ENCODE data around the gene PADI4. TPM values are rescaled to one million over a fixed set of nuclear protein-coding genes. Genes with fewer than 3 reads are reported as not detected.

Gene PADI4
- total RNA-seq, 3 donors from 2014 or later (not counting 1 experiment from before 2014, with no cell fraction given): 1.4 to 11.6 (median 1.7) TPM

- Mint-ChIP-seq H3K4me1 (no peaks in the 10 kb centered on the region), H3K27ac (no peak overlapping the region), H3K36me3 (no peaks in the 10 kb centered on the region), H3K4me3 (no peak overlapping the region), H3K27me3 (ENCODE audit: low read depth in 2 of 2) (peaks cover 0 to 9% of the 10 kb centered on the region in 2 donors), H3K9me3 (no peaks in the 10 kb centered on the region)
- no peaks in the 10 kb centered on the region for H3K36me3 ChIP-seq (ENCODE audit: control insufficient read depth, insufficient read depth, low read length)
- no peak overlapping the region for H3K27ac ChIP-seq (ENCODE audit: low read length)
- intact Hi-C loops (cut with micrococcal nuclease): no loop called here
- WGBS (ENCODE audit: insufficient coverage): 92% methylated on average over 2 of the region's 2 CpGs
- no peak for DNase-seq
- no peaks in the 10 kb centered on the region for H3K4me1 ChIP-seq (ENCODE audit: control insufficient read depth, insufficient read depth, low read length)
- H3K9me3 ChIP-seq (ENCODE audit: control insufficient read depth, insufficient read depth, low read length): no peaks in the 10 kb centered on the region
- no peak overlapping the region for H3K4me3 ChIP-seq (ENCODE audit: low read length)
- H3K27me3 ChIP-seq (ENCODE audit: control insufficient read depth, insufficient read depth, low read length): no peaks in the 10 kb centered on the region
- ATAC-seq: no peak
- TF ChIP-seq CTCF (IDR thresholded peaks at IDR 0.05): no peak
These were observed 42.8 kb upstream of the PADI4 start for GRCh38 chr1:17265162-17265561.

DNA sequence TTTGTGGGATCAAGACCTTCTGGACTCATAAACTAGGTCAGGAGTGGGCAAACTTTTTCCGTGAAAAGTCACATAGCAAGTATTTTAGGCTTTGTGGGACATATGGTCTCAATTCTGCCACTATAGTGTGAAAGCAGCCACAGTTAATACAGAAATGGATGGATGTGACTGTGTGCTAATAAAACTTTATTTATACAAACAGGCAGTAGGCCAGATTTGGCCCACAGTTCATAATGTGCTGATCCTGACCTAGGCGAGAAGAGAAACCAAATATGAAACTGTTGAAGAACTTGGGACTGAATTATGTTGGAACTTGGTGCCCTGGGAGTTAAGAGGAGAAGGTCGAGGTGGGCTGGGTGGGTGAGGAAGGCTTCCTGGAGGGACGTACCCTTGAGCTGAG is 42.0 kb upstream of the PADI4 start:
- no peak overlapping the region for H3K4me3 ChIP-seq (ENCODE audit: low read length)
- H3K4me1 Mint-ChIP-seq: no peaks in the 10 kb centered on the region
- H3K9me3 Mint-ChIP-seq: no peaks in the 10 kb centered on the region
- H3K36me3 ChIP-seq (ENCODE audit: control insufficient read depth, insufficient read depth, low read length): no peaks in the 10 kb centered on the region
- no peak for TF ChIP-seq CTCF (IDR thresholded peaks at IDR 0.05)
- no peak overlapping the region for H3K27ac Mint-ChIP-seq
- WGBS (ENCODE audit: insufficient coverage): 89% methylated on average over 4 of the region's 4 CpGs
- no peaks in the 10 kb centered on the region for H3K27me3 ChIP-seq (ENCODE audit: control insufficient read depth, insufficient read depth, low read length)
- no peak for DNase-seq
- H3K4me3 Mint-ChIP-seq: no peak overlapping the region
- no peaks in the 10 kb centered on the region for H3K9me3 ChIP-seq (ENCODE audit: control insufficient read depth, insufficient read depth, low read length)
- H3K27me3 Mint-ChIP-seq (ENCODE audit: low read depth in 2 of 2): peaks cover 0 to 9% of the 10 kb centered on the region in 2 donors
- intact Hi-C loops (cut with micrococcal nuclease): no loop called here
- ATAC-seq: no peak
- H3K27ac ChIP-seq (ENCODE audit: low read length): no peak overlapping the region
- H3K36me3 Mint-ChIP-seq: no peaks in the 10 kb centered on the region
- H3K4me1 ChIP-seq (ENCODE audit: control insufficient read depth, insufficient read depth, low read length): no peaks in the 10 kb centered on the region

- DNase-seq (no peak), ATAC-seq (no peak)
- no peak for TF ChIP-seq CTCF (IDR thresholded peaks at IDR 0.05)
- Histone ChIP-seq H3K36me3 (ENCODE audit: control insufficient read depth, insufficient read depth, low read length) (no peaks in the 10 kb centered on the region), H3K27me3 (ENCODE audit: control insufficient read depth, insufficient read depth, low read length) (no peaks in the 10 kb centered on the region), H3K4me3 (ENCODE audit: low read length) (no peak overlapping the region), H3K9me3 (ENCODE audit: control insufficient read depth, insufficient read depth, low read length) (no peaks in the 10 kb centered on the region), H3K27ac (ENCODE audit: low read length) (no peak overlapping the region), H3K4me1 (ENCODE audit: control insufficient read depth, insufficient read depth, low read length) (no peaks in the 10 kb centered on the region)
- no peaks in the 10 kb centered on the region for H3K36me3 Mint-ChIP-seq
- no peaks in the 10 kb centered on the region for H3K4me1 Mint-ChIP-seq
- intact Hi-C loops (cut with micrococcal nuclease): no loop called here
- H3K4me3 Mint-ChIP-seq: no peak overlapping the region
- no peaks in the 10 kb centered on the region for H3K9me3 Mint-ChIP-seq
- no peak overlapping the region for H3K27ac Mint-ChIP-seq
- H3K27me3 Mint-ChIP-seq (ENCODE audit: low read depth in 2 of 2): peaks cover 0 to 7% of the 10 kb centered on the region in 2 donors
- 90% methylated on average over 23 of the region's 23 CpGs for WGBS (ENCODE audit: insufficient coverage)
These were observed 36.9 kb upstream of the PADI4 start for GRCh38 chr1:17270891-17271765.
